Activated naive CD4-positive, alpha-beta T cell treated with anti-CD3 and anti-CD28 coated beads, Interleukin-2, amount 50 U/mL, for 16 hours (primary cell): Measurements from ENCODE around the gene FBLN2.

Source experiments
- DNase-seq: peaks from one replicate; pipeline ENCODE4 v3.0.0-alpha.2; 2020

The FBLN2 gene

DNA sequence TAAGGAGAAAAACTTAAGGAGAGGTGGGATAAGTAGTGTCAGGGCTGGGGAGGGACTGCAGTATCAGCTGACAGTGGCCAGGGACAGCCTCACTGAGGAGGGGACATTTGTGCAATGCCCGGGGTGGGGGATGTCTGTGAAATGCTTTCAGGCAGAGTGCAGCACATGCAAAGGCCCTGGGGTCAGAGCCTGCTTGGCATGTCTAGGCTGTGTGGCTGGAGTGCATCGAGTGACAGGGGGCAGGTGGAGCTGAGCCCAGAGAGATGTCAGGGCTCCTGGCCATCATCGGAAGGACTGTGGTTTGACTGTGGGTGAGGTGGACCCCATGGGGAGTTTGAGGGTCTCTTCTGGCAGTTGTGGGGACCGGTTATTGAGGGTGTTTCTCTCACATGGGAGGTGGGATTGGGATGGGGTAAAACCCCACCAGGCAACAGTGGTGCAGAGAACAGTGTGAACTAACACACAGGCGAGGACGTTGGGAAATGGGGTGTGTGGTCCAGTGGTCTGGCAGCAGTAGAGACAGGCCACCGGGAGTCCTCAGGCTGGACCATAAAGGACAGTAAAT, 61.2 kb downstream of the FBLN2 start:
- no peak for DNase-seq

DNA sequence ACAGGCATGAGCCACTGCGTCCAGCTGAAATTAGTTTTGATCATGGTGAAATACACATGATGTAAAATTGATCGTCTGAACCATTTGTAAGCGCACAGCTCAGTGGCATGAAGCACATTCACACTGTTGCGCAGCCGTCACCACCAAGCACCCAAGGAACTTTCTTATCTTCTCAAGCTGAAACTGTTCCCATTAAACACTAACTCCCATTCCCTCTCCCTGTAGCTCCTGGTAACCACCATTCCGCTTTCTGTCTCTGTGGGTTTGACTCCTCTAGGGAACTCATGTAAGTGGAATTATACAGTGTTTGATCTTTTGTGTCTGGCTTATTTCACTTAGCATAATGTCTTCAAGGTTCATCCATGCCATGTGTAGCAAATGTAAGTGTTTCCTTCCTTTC, 62.3 kb downstream of the FBLN2 start:
- no peak for DNase-seq

DNA sequence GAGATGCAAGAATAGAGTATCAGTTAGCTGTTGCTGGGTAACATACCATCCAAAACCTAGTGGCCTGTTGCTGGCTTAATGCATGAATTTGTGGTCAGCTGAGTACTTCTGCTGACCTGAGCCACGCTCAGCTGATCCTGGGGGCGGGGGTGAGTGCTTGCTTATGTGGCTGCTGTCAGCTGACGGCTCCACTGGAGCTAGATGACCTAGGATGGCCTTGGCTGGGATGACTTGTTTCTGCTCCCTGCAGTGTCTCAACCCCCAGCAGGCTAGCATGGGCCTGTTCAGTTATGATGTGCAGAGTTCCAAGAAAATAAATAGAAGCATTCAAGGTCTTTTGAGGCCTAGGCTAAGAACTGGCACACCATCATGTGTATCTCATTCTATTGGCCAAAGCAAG, 63.9 kb downstream of the FBLN2 start:
- no peak for DNase-seq

DNA sequence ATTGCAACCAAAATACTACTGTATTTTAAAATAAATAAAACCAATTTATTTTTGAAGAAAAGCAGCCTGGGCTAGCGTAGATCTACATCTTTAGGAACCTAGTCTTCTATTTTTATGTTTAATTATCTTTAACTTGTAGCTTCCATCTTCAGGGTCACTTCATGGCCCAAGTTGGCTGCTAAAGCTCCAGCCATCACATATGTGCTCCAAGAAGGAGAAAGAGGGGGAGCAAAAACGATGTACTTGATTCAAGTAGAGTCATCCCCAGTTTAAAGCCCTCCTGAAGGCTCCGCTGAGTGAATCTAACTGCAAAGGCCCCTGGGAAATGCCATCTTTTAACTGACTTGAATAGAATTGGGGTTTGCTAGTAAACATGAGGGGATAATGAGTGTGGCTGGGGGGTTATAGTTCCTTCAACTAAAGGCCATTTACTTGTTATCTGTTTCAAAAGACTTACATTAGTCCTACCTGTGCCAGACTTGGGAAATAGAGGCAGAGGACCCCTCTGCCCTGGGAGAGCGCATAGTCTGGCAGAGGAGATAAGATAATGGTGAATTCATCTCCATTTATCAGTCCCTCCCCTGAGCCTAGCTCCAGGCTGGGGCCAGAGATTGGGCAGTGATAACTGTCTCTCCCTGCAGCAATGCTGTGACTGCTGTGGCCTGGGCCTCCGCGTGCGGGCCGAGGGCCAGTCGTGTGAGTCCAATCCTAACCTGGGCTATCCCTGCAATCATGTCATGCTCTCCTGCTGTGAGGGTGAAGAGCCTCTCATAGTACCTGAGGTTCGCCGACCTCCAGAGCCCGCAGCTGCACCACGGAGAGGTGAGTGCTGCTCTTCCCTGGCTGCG, 64.6 kb downstream of the FBLN2 start:
- no peak for DNase-seq

DNA sequence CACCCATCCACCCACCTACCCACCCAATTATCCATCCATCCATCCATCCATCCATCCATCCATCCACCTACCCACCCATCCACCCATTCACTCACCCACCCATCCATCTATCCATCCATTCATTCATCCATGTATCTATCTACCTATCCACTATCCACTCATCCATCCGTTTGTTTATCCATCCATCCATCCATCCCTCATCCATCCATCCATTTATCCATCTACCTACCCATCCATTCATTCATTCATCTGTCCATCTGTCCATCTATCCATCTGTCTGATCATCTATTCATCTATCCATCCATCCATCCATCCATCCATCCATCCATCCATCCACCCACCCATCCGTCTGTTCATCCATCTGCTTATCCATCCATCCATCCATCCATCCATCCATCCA, 65.7 kb downstream of the FBLN2 start:
- DNase-seq: no peak

DNA sequence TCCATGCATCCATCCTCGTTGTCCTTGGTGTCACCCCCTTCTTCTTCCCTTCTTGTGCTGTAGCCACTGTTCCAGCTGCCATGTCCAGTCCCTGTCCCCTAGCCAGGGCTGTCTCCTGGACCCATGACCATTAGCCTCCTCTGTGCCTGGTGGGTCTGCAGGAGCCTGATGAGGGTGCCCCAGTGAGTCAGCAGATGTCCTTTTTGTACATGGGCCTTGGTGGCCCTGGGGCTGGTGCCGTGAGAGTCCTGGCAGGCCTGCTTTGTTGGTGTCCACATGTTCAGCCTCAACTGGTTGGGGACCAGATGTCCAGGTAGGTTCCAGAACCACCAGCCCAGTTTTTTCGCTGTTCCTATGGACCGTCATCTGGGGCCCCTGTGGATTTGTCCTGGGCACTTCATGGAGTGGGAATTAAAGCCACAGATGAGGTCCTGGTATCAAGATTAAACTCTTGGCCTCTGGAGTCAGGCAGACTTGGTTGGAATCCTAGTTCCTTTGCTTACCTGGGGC, 66.1 kb downstream of the FBLN2 start:
- no peak for DNase-seq

DNA sequence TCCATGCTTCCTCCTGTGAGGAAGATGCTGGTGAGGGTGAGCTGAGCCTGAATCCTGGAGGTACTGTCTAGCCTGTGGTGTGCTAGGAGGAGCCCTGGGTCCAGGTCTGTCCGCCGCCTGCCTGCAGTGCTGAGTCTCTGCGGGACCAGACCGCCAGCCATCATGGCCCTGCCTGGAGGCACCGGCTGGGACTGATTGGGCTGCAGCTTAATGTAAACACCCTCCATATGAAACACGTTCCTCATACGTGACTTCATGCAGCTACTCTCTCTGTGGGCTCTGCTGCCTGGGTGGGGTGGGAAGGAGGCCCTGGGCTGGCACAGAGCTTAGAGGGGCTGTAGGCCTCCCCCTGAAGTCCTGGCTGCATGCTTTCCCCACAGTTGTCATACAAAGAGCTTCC, 67.4 kb downstream of the FBLN2 start:
- DNase-seq: no peak

DNA sequence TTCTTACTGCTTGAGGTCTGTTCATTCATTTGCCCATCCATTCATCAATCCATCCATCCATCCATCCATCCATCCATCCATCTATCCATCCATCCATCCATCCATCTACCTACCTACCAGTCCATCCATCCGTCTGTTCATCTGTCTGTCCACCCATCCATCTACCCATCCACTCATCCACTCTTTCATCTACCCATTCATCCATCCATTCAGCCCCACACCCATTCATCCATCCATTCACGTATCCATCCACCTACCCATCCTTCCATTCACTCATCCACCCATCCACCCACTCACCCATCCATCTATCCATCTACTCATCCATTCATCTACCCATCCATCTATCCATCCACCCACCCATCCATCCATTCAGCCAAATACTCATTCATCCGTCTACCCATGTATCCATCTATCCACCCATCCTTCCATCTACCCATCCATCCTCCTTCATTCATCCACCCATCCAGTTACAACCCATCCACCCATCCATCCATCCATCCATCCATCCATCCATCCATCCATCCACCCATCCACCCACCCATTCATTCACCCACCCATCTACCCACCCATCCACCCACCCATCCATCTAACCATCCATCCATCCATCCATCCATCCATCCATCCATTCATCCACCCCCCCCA, 68.3 kb downstream of the FBLN2 start:
- DNase-seq: no peak

DNA sequence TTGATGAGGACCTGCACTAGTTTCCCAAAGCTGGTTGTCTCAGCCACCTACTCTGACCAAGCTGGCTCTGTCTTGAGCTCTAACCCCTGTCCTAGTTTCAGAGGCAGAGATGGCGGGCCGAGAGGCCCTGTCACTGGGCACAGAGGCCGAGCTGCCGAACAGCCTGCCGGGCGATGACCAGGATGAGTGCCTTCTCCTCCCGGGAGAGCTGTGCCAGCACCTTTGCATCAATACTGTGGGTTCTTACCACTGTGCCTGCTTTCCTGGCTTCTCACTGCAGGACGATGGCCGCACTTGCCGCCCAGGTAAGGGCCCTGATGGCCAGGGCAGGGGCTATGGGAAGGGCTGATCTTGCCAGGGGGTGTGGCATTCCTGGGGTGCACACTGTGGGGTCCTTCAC, 69.1 kb downstream of the FBLN2 start:
- no peak for DNase-seq

DNA sequence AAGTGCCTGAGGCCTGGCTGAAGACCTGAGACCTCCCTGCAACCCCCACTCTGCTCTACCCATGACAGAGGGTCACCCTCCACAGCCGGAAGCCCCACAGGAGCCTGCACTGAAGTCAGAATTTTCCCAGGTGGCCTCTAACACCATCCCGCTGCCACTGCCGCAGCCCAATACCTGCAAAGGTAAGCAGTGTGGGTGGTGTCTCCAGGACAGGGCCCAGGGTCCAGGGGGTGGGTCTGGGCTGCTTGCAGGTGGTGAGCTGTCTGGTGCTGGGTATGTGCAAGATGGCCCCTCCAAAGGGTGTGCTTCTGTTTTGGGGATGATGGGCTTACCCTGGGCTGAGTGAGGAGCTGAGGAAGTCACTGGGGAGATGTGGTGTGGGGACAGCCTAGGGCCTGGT, 69.9 kb downstream of the FBLN2 start:
- no peak for DNase-seq

DNA sequence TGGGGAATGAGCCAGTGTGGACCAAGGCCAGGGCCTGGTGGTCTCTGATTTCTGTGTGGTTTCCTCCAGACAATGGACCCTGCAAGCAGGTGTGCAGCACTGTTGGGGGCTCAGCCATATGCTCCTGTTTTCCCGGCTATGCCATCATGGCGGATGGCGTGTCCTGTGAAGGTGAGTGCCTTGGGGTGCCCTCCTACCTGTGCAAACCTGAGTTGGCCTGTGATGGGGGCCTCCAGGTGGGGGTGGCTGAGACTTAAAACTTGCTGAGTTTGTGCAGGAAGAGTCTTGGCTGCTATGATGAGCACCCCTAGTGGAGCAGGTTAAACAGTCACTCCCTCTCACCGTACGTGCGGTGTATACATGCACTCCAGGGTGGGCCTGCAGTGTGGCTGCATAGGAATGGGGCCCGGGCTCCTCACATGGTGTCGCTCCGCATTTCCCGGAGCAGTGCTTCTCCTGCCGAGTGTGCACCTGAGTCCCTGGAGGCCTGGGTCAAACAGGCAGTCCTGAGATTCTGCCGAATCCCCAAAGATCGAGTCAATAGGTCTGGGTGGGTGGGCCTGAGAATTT, 70.8 kb downstream of the FBLN2 start:
- DNase-seq: no peak

DNA sequence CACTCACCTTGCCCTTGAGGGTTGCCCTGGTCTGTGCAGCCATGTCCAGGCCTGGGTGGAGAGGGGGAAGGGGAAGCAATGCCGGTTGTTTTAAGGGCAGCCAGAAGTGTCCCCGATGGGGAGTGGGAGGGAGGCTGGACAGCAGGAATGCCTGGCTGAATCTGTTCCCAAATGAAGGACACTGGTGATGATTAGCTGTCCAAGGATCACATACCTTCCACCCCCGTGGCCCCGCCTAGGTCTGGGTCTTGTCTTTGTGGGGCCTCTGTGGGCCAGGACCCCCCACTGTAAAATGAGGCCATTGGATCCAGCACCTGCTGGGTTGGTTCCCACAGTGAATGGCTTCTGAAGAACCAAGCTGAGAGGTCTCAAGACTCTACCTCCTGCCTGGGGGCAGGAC, 71.4 kb downstream of the FBLN2 start:
- DNase-seq: no peak

DNA sequence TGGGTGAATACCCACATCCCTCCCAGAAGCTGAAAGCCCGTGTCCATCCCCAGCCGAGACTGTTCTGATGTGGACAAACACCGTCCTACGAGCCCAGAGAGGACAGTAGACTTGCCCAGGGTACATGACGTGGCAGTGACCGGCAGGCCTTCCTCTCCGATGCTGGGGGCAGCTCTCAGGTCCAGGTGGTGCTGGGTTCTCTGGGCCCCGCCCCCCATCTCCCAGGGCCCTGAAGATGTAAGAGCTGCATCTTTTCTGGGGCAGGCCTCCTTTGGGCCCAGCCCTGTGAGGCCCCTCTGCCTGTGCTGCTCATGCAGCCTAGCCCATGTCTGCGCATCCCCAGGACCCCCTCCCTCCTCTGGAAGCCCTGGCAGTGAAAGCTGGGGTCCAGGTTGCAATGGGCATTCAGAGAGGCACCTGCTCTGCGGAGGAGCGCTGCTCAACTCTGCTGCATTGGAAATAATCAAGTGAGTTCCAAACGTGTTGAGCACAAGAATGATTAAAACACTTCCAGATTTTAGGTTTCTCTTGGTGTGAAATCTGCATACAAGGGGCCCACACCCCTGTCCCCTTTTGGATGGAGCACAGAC, 71.9 kb downstream of the FBLN2 start:
- no peak for DNase-seq

DNA sequence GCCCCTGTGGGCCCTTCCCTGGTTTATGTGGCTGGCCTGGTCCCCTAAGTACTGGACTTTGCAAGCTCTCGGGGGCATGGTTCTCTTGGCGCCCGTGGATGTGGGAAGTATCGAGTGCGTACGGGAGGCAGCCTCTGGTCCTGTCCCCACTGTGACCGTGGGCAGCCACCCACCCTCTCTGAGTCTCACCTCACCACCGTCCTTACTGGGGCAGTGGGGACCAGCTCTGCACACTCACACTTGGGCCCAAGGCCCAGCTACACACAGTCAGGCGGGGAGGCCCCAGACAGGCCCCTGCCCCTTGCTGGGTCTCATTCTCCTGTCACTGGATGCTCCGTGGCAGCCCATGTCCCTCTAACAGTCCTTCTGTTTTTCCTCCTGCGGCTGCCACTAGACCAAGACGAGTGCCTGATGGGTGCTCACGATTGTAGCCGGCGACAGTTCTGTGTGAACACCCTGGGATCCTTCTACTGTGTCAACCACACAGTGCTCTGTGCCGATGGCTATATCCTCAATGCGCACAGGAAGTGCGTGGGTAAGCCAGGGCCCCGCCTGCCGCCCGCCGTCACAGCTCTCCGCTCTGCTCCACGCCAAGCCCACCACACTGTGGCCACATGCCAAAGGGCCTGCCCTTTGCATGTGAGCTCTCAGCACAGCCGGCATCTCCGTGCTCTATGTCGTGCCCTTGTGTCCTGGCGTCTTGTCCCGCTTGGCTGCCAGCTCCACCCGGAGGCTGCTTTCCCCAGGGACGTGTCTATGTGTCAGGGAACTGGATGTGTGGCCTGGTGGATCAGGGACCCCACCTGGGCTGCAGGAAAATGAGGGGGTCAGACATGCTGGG, 72.7 kb downstream of the FBLN2 start:
- DNase-seq: peak; percentile 24

DNA sequence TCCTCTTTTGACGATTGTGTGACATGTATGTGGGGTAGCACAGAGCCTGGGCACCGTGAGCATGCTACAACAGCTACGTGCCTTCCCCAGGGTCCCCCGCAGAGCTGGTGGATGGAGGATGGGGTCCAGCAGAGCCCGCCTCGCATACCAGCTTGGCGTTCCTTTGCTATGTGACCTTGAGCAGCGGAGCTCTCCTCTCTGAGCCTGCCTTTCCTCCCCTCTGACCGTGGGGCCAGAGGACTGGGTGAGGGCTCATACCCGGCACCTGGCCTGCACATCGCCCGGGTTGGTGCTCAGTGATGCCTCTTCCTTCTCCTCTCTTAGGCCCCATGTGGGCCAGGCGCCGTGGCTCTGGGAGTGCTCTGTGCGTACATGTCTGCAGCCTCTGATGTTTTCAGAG, 73.4 kb downstream of the FBLN2 start:
- DNase-seq: no peak

DNA sequence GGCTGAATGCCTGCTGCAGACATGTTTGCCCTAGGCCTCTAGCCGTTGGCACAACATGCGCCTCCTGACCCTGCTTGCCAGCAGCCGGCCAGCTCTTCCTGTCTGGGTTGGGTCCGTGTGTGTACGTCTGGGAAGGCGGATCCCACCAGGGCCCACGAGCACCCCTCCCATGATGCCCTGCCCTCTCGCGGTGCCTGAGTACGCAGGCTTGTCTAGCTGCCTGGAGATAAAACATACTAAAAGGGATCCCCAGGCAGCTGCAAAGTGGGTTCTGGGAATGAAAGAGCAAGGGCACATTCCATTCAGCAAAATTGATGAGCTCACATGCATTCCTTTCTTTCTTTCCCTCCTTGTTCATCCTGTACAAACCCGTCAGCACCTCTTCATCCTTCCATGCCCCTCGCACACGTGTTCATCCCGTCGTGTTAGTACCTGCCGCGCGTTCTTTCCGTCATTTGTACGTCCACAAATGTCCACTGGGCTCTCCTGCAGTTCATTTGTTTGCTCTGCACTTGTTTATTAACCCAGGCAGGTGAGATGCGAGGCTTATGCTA, 74.3 kb downstream of the FBLN2 start:
- DNase-seq: no peak

DNA sequence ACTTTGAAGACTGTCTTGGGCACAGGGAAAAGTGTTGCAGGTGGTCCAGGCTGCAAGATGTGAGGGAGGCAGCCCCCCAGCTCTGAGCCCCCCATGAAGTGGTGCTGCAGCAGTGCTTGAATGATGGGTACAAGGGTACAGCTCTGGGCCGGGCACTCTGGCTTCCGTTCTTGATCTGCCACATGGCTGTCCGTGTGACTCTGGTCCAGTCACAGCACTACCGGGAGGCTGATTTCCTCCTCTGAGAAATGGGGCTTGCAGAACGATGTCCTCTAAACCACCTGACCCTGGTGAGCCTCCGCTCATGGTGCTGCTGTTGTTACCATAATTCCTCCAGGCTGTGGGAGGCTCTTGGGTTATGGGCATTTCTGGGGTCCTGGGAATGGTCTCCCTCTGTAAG, 75.1 kb downstream of the FBLN2 start:
- no peak for DNase-seq

DNA sequence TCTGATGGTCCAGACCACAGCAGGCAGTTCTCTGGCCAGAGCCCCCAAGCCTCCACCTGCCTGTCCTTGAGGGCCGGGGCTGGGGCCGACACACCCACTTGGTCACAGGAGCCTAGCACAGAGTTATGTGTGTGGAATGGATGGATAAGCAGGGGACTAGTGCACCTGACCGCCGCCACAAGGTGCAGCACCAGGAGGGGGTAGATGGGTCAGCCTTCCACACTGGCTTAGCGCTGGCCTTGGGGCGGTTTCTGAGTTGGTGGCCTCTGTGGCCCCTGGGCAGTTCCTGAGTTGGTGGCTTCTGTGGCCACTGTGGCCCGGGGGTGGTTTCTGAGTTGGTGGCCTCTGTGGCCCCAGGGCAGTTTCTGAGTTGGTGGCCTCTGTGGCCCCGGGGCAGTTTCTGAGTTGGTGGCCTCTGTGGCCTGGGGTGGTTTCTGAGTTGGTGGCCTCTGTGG, 75.8 kb downstream of the FBLN2 start:
- no peak for DNase-seq

DNA sequence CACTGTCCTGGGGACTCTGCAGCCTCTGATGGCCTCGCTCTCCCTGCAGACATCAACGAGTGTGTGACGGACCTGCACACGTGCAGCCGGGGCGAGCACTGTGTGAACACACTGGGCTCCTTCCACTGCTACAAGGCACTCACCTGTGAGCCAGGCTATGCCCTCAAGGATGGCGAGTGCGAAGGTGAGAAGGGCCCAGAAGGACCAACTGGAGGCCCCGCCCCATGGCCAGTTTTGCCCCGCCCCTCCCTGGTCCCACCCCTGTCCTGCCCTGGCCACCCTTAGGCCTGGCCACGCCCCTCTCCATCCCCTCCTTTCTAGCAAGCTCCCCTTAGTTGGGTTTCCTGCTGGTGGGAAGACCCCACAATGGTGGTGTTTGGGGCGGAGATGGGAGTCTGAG, 77.5 kb downstream of the FBLN2 start:
- no peak for DNase-seq

DNA sequence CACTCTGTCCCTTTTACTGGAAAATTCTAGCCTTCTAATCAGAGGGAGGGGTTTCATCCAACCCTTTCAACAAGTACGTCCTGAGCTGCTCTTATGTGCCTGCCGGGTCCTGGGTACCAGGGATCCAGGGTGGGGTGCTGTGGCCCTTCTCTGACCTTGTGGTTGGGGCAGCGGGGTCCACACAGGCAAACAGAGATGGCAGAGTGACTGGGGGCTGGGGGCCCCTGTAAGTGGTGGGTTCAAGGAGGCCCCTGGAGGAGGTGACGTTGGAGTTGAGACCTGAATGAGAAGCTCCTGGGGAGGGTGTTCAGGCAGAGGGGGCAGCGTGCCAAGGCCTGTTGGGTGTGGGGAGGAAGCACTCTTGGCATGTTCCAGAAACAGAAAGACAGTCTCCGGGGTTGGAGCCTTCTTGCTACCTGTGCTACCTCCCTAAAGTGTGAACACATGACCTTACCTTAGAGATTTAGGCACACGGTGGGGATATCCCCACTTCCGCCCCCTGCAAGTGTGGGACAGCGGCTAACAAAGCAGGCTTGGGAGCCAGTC, 78.1 kb downstream of the FBLN2 start:
- no peak for DNase-seq

DNA sequence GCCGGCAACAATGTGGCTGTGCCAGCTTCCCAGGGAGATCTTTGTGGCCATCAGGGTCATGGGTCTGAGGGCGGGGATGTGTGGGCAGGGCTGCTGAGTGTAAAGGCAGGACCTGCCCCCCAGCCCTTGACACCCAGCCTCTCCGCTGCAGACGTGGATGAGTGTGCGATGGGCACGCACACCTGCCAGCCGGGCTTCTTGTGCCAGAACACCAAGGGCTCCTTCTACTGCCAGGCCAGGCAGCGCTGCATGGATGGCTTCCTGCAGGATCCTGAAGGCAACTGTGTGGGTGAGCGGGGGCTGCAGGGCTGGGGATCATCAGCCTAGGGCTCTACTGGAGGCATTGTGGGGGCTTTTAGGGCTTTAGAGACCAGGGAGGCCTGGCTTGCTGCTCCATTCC, 78.8 kb downstream of the FBLN2 start:
- DNase-seq: no peak

DNA sequence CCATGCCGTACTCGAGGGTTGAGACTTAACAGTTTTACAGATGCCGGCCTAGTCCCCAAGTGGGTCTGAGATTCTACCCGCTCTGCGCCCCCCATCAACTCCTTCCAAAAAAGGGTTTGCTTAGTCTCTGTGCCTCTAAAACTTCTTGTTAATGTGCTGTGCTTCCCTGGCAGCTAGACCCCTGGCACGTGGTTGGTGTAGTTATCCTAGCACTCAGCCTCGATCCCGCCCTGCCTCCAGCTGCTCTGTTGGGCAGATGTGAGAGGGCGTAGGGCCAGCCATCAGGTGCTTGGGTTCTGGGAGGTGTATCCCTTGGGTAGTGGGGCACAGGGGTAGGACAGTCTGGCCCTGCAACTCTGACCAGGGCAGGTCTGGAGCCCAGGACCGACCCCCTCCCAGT, 79.5 kb downstream of the FBLN2 start:
- DNase-seq: no peak
